BLaER1 (cell line): ENCODE measurements around the gene TTL.
"Not testable (repeated sequence)": the region's sequence is repeated elsewhere in the genome, so short reads cannot be mapped to it uniquely, and the experiment has no call there.

Experiments
- H3K27ac ChIP-seq: shearing (Covaris generic); formaldehyde crosslinking; 2 replicates; pipeline ENCODE4 v1.8.1; 2022
- H3K27me3 ChIP-seq: shearing (Covaris generic); formaldehyde crosslinking; 2 replicates; pipeline ENCODE4 v1.8.1; 2022
- H3K36me3 ChIP-seq: shearing (Covaris generic); formaldehyde crosslinking; 2 replicates; pipeline ENCODE4 v1.8.1; 2022
- H3K4me1 ChIP-seq: shearing (Covaris generic); formaldehyde crosslinking; 2 replicates; pipeline ENCODE4 v1.8.1; 2022
- H3K4me2 ChIP-seq: shearing (Covaris generic); formaldehyde crosslinking; 2 replicates; pipeline ENCODE4 v1.8.1; 2022
- H3K4me3 ChIP-seq: shearing (Covaris generic); formaldehyde crosslinking; 2 replicates; pipeline ENCODE4 v1.8.1; 2022
- H3K9ac ChIP-seq: shearing (Covaris generic); formaldehyde crosslinking; 2 replicates; pipeline ENCODE4 v1.8.1; 2022
- H3K9me3 ChIP-seq: shearing (Covaris generic); formaldehyde crosslinking; 2 replicates; pipeline ENCODE4 v1.8.1; 2022
- H4K20me1 ChIP-seq: shearing (Covaris generic); formaldehyde crosslinking; 2 replicates; pipeline ENCODE4 v1.8.1; 2022
- Cebpa-rat ChIP-seq: shearing (Covaris generic); IDR thresholded peaks from 2 replicates; pipeline ENCODE4 v1.8.1; 2022

TTL gene

DNA sequence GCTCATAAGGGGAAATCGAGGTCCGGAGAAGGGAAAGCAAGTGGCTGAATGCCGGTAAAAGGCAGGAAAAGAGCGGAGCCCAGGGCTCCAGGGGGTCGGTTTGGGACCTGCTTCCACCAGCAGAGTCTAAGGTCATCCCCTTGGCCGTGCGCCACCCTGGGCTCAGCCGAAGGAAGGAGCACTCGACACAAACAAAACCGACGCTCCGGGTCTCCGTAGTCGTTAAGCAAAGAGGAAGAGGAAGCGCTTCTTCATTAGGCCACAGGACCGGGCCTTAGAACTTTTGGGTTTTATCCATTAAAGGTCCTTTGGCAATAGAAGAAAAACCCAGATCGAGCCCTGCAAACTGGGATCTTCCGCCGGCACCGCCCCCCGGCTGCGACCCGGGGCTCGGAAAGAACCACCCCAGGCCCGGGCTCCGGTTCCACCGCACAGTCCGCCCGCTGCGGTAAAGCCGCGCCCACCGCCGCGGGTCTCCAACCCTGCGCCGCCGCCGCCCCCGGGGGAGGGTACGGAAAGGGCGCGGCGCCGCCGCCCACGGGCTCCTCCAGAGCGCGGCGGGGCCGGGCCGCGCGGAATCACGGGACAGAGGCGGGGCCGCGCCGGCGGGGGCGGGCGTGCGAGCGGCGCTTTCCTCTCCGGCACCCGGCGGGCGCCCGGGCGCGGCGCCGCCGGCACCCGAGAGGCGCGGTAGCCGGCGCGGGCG lies at the start of gene TTL:
Gene TTL, plus strand, starts transcription at position 629 of the 706 bp plus-strand sequence. CDS start 189 bp downstream, outside the sequence.
- Histone ChIP-seq H3K27ac (peak within 1 kb of the TSS; percentile 74), H3K4me1 (peaks cover 24% of the 10 kb centered on the region), H3K9ac (peak within 1 kb of the TSS; percentile 92), H3K27me3 (no peaks in the 10 kb centered on the region), H3K36me3 (peaks cover 18% of the 10 kb centered on the region), H3K4me3 (peak within 1 kb of the TSS; percentile 97), H4K20me1 (0 out of 2 replicates have a peak, but pooled peaks cover 19% of the 10 kb centered on the region), H3K4me2 (peak within 1 kb of the TSS; percentile 95), H3K9me3 (peaks cover 5% of the 10 kb centered on the region; the same call in 1 of the 2 replicates)
- TF ChIP-seq Cebpa-rat: no peak

GRCh38 chr2:112432390-112432734 lies 49.6 kb upstream of the TTL start:
- not testable (repeated sequence) for H3K27ac ChIP-seq, H3K36me3 ChIP-seq, H3K9me3 ChIP-seq, H4K20me1 ChIP-seq, H3K4me1 ChIP-seq
- 0 out of 2 replicates have a peak overlapping the region, but pooled peaks have one; percentile 29 for H3K9ac ChIP-seq
- H3K4me2 ChIP-seq: peak overlapping the region; percentile 55
- peak overlapping the region; percentile 63 for H3K4me3 ChIP-seq
- peaks cover 39% of the 10 kb centered on the region for H3K27me3 ChIP-seq

DNA sequence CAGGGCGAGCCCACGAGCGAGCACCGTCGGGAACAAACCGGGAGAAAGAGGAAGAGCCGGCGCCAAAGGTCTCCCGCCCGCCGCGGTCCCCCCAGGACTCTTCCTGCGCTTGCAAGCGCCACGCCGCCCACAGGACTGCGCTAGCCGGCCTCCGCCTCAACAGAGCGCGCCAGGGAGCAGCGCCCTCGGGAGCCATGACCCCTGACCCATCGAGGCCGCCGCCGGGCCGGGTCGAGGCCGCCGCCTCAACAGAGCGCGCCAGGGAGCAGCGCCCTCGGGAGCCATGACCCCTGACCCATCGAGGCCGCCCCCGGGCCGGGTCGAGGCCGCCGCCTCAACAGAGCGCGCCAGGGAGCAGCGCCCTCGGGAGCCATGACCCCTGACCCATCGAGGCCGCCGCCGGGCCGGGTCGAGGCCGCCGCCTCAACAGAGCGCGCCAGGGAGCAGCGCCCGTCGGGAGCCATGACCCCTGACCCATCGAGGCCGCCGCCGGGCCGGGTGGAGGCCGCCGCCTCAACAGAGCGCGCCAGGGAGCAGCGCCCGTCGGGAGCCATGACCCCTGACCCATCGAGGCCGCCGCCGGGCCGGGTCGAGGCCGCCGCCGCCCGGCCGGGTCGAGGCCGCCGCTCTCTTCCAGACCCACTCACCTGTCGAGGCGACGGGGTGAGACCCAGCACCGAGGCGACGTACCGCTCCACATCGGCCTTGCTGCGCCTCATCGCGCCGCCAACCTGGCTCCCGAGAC lies 49.0 kb upstream of the TTL start:
- Histone ChIP-seq H3K27me3 (peaks cover 39% of the 10 kb centered on the region), H3K4me3 (peak overlapping the region; percentile 63), H3K4me2 (peak overlapping the region; percentile 55), H3K9ac (0 out of 2 replicates have a peak overlapping the region, but pooled peaks have one; percentile 29)
- not testable (repeated sequence) for H3K27ac ChIP-seq, H3K36me3 ChIP-seq, H3K4me1 ChIP-seq, H4K20me1 ChIP-seq, H3K9me3 ChIP-seq

GRCh38 chr2:112433480-112433879 lies 48.5 kb upstream of the TTL start, which contains the start of gene RGPD8:
Gene RGPD8 (minus strand): TSS chr2:112433645. CDS start chr2:112433453, 192 bp downstream.
- H4K20me1 ChIP-seq, H3K9me3 ChIP-seq, H3K4me1 ChIP-seq, H3K27ac ChIP-seq, H3K36me3 ChIP-seq: not testable (repeated sequence)
- Histone ChIP-seq H3K27me3 (peaks cover 39% of the 10 kb centered on the region), H3K4me3 (peak within 1 kb of the TSS; percentile 63), H3K9ac (0 out of 2 replicates have a peak within 1 kb of the TSS, but pooled peaks have one; percentile 29), H3K4me2 (peak within 1 kb of the TSS; percentile 55)

DNA sequence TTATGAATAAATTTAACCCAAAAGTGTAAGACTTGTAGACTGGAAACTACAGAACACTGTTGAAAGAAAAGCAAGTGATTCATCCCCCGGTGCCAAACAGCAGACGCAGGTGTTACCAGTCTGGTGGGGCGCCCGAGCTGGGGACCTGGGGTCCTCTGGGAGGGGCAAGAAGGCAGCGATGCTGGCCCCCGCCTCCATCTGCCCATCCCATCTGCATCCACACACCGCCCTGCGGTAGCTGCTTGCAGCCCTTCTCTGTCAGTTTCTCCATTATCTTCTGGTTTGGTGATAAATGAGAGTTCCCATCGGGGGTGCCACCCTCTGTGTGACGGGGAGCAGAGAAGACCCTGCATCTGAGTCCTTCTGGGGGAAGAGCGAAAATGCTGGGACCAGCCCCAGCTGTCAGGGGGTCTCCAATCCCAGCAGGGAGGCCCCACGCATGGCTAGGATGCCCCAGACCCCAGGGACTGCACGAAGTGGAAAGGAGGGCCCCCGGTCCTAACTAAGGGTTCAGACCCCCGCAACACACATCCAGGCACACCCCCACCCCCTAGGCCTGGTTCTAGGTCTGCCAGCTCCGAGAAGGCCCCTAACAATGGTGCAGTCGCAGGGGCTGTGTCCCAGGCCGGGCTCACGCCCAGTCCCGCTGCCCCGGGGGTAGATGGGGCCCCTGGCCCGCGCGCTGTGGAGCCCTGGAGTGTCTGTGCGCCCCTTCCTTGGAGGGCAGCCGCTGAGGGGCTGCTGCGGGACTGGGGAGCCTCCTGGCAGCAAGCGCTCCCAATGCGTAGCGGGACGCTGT lies 47.8 kb upstream of the TTL start:
- Histone ChIP-seq H3K9me3 (no peaks in the 10 kb centered on the region), H3K9ac (no peak overlapping the region), H3K27ac (no peak overlapping the region), H3K27me3 (peaks cover 39% of the 10 kb centered on the region), H4K20me1 (no peaks in the 10 kb centered on the region), H3K4me1 (no peaks in the 10 kb centered on the region), H3K4me2 (no peak overlapping the region), H3K36me3 (no peaks in the 10 kb centered on the region), H3K4me3 (no peak overlapping the region)
- TF ChIP-seq Cebpa-rat: no peak

DNA sequence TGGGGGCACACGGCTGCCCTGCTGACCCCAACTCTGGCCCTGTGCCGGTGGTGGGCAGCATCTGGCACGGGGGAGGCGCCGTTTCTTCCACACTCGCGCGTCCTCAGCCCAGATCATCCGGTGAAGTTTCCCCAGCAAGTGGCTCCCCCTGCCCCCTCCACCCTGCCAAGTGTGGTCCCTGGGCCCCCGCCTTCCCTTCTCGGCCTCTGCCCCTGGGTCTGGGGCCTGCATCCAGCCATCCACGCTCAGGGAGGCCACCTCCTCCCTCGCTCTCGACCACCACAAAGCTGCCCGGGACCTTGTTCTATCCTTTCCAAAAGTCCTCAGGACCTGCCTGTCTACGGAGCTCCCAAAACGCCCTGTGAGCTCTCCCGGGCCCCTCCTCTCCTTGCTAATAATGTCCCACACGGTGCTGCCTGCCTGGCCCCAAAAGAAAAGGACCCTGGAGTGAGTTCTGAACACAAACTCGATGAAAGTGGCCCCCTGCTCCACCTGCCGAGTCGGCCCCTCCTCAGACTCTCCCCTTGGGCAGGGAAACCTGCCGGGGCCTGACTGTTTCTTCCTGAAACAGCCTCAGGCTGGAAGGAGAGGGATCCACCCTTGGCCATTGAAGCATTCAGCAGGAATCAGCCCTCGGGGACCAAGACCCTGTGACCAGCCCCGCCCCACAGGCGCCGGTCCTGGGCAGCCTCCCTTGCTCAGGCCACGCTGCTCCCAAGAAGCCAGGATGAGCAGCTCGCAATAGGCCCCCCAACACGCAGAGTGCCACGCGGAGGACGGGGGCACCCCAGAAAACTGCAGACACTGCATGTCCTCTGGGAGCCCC lies 46.9 kb upstream of the TTL start:
- H4K20me1 ChIP-seq, H3K4me2 ChIP-seq, H3K9me3 ChIP-seq, H3K27ac ChIP-seq, H3K4me1 ChIP-seq, H3K9ac ChIP-seq, H3K36me3 ChIP-seq, H3K4me3 ChIP-seq: not testable (repeated sequence)
- peaks cover 39% of the 10 kb centered on the region for H3K27me3 ChIP-seq

- H3K9ac ChIP-seq, H4K20me1 ChIP-seq, H3K27ac ChIP-seq, H3K4me2 ChIP-seq, H3K4me3 ChIP-seq, H3K36me3 ChIP-seq, H3K9me3 ChIP-seq, H3K4me1 ChIP-seq: not testable (repeated sequence)
- peaks cover 35% of the 10 kb centered on the region for H3K27me3 ChIP-seq
Observed at GRCh38 chr2:112435716-112436431, 46.1 kb upstream of the TTL start.

DNA sequence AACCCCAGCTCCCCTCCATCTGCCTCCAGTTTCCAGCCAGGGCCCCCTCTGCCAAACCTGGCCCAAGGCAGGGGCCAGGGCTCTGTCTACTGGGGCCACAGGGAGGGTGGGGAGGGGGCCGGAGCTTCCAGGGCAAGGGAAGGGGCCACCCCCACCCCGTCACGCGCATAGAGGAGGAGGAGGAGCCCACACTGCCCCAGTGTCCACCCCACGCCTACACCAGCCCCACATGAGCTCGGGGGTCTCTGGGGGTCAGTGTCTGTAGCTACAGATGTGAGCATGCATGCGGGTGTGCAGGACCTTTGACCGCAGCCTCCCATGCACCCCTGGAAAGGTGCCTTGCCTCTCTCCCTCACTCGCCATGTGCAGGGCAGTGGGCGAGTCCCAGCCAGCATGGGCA lies 45.0 kb upstream of the TTL start:
- H4K20me1 ChIP-seq, H3K9ac ChIP-seq, H3K4me2 ChIP-seq, H3K36me3 ChIP-seq, H3K27ac ChIP-seq, H3K9me3 ChIP-seq, H3K4me1 ChIP-seq, H3K4me3 ChIP-seq: not testable (repeated sequence)
- H3K27me3 ChIP-seq: peaks cover 24% of the 10 kb centered on the region

DNA sequence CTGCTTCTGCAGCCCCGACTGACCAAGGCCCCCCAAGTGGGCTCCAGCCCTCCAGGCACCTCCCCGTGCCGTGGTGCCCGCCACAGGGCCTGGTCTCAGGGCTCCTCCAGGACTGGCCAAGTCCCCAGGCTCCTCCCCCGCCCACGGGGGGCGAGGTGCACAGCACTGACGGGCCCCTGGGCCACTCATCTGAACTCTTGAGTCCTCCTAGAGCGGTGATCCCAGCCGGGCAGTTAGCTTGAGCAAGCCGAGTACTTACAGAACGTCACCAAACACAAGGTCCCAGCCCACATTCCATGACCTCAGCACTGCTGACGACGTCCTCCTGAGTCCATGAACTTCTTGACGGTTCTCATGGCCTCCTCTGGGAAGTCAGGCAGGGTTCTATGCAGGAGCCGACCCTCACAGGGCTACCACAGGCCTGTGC lies 44.5 kb upstream of the TTL start:
- not testable (repeated sequence) for H3K4me2 ChIP-seq, H4K20me1 ChIP-seq, H3K9ac ChIP-seq, H3K36me3 ChIP-seq, H3K27ac ChIP-seq, H3K9me3 ChIP-seq, H3K4me3 ChIP-seq, H3K4me1 ChIP-seq
- H3K27me3 ChIP-seq: peaks cover 20% of the 10 kb centered on the region

GRCh38 chr2:112438603-112439261 lies 43.2 kb upstream of the TTL start:
- H4K20me1 ChIP-seq, H3K4me3 ChIP-seq, H3K4me2 ChIP-seq, H3K9me3 ChIP-seq, H3K9ac ChIP-seq, H3K4me1 ChIP-seq, H3K36me3 ChIP-seq, H3K27me3 ChIP-seq, H3K27ac ChIP-seq: not testable (repeated sequence)

GRCh38 chr2:112444256-112444655 lies 37.7 kb upstream of the TTL start:
- H3K4me2 ChIP-seq, H3K4me1 ChIP-seq, H3K9ac ChIP-seq, H3K27ac ChIP-seq, H3K4me3 ChIP-seq, H3K27me3 ChIP-seq, H3K36me3 ChIP-seq, H4K20me1 ChIP-seq, H3K9me3 ChIP-seq: not testable (repeated sequence)
